Measurements from ENCODE around the gene AMBP.

AMBP gene

GRCh38 chr9:114114364-114114763 lies 36.3 kb upstream of the AMBP start:
- POLR2A ChIA-PET, result no interaction called here
- TF ChIP-seq CTCF (IDR thresholded peaks at IDR 0.05; ENCODE audit: insufficient read depth, low read length, missing control alignments), result no peak
- CTCF ChIA-PET, result interaction anchor here (1.4 to 16.2 kb wide), 5 partner anchors 14 to 177 kb away, joined by 4 to 686 read pairs (median 7); partner anchors contain the start of genes AMBP and COL27A1

DNA sequence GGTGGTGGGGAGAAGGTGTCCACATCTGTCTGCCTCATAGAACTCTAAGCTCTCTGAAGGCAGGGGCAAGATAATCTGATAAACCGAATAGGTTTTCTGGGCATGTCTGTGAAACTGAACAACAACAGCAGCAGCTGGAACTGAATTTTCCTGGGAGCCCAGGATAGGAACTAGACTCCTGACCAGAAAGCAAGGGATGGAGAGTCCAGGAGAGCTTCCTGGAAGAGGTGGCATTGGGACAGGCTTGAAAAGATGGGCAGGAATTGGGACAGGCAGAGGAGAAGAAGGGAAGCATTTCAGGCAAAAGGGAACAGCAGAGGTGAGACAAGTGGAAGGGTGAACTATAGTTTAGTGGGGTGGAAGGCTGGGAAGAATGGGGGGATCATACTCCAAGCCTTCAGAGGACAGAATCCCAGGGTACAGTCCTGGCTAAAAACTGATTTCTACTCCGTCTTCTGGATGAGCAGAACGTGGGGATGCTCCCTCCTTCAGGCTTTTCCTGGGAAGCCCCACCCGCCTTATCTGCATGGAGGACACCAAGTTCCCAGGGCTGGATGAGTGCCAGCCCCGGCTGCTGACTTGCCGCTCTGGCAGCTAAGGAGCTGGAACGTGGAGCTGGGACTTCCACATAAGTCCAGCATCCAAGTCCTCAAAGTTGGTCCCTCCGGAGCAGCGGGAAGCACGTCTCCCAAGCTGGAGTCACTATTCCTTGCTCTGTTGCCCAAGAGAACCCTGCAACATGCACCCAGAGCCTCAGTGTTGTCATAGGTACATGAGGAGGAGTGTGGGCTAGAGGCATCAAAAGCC lies 34.9 kb upstream of the AMBP start:
- no peak for DNase-seq (ENCODE audit: low read depth, low spot score)
- ChIA-PET CTCF (interaction anchor here (0.9 to 16.2 kb wide), 6 partner anchors 22 to 202 kb away, joined by 3 to 686 read pairs (median 6); partner anchors contain the start of gene COL27A1), POLR2A (interaction anchor here (0.7 kb wide), 1 partner anchor 36 kb away, joined by 3 read pairs; no protein-coding TSS in a partner anchor)
- TF ChIP-seq CTCF (IDR thresholded peaks at IDR 0.05; ENCODE audit: insufficient read depth, low read length, missing control alignments), result no peak
- no peak overlapping the region for H3K4me3 ChIP-seq (ENCODE audit: low read depth, low read length)

More at GRCh38 chr9:114114364-114114763, 36.3 kb upstream of the AMBP start:
- no peak for DNase-seq (ENCODE audit: low read depth, low spot score)
- no peak overlapping the region for H3K4me3 ChIP-seq (ENCODE audit: low read depth, low read length)

DNA sequence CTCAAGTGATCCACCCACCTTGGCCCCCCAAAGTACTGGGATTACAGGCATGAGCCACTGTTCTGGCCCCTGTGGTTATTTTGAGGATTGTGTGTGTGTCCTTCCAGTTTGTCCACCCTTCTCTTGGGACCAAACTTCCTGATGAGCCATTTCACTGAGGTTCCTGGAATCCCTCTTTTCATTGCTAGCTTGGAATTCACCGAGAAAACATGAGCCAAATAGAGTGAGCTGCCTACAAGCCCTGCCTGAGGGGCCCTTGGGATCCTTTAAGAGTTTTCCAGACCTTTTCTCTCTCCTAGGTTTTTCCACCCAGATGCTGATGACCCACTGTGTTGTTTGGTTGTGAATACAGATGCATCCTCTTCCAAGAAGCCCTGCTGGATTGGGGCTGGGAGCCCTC lies 34.2 kb upstream of the AMBP start:
- DNase-seq (ENCODE audit: low read depth, low spot score), result no peak
- CTCF ChIA-PET, result interaction anchor here (1.6 to 16.2 kb wide), 4 partner anchors 22 to 179 kb away, joined by 4 to 686 read pairs (median 54); partner anchors contain the start of gene COL27A1
- TF ChIP-seq CTCF (IDR thresholded peaks at IDR 0.05; ENCODE audit: insufficient read depth, low read length, missing control alignments), result no peak
- H3K4me3 ChIP-seq (ENCODE audit: low read depth, low read length), result no peak overlapping the region
- POLR2A ChIA-PET, result interaction anchor here (0.7 to 0.8 kb wide), 2 partner anchors 10 to 36 kb away, joined by 3 to 4 read pairs; no protein-coding TSS in a partner anchor

DNA sequence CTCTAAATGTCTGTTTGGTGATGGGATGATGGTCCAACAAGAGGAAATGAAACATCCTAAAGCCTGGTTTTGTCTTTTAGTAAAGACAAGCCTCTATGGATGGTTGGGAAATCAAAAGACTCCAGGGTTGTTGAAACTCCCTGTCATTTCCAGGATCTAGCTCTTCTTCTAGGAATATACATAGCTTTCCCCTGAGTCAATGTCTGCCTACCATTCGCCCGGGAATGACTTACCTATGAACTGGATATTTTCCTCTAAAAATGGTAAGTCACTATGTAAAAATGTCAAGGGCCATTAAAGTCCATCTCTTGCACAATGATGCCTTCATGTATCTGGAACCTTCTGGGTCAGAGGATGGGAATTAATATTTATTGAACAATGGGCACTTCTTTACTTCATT lies 32.1 kb upstream of the AMBP start:
- ChIA-PET POLR2A (no interaction called here), CTCF (interaction anchor here (0.6 to 16.2 kb wide), 18 partner anchors 8 to 273 kb away, joined by 3 to 686 read pairs (median 28); partner anchors contain the start of genes COL27A1 and KIF12)
- TF ChIP-seq CTCF (IDR thresholded peaks at IDR 0.05; ENCODE audit: insufficient read depth, low read length, missing control alignments), result no peak
- H3K4me3 ChIP-seq (ENCODE audit: low read depth, low read length), result no peak overlapping the region
- peak; percentile 53 for DNase-seq (ENCODE audit: low read depth, low spot score)

DNA sequence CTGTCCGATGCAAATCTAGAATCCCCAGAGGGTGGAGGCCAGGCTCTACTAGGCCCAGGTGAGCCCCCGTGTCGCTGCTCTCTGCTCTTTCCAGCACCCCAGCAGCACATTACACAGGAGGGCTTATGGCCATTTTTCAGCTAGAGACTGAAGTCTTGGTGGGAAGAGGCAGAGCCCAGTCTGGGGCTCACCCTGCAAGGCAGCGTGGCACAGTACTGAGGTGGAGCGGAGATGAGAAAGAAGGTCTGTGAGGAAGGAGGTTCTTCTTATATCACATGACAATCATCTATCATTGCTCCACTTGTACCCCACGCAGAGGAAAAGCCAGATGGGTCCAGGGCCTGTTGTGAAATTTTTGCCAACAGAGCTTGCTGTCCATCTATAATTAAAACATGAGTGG lies 31.0 kb upstream of the AMBP start:
- DNase-seq (ENCODE audit: low read depth, low spot score), result no peak
- TF ChIP-seq CTCF (IDR thresholded peaks at IDR 0.05; ENCODE audit: insufficient read depth, low read length, missing control alignments), result no peak
- POLR2A ChIA-PET, result no interaction called here
- CTCF ChIA-PET, result interaction anchor here (0.7 to 16.2 kb wide), 24 partner anchors 9 to 307 kb away, joined by 3 to 686 read pairs (median 14); partner anchors contain the start of genes AMBP, COL27A1 and KIF12
- no peak overlapping the region for H3K4me3 ChIP-seq (ENCODE audit: low read depth, low read length)
